ENCODE results near the gene BOK. TPM values are rescaled to one million over a fixed set of nuclear protein-coding genes. Genes with fewer than 3 reads are reported as not detected.
"Not testable (repeated sequence)": the region's sequence is repeated elsewhere in the genome, so short reads cannot be mapped to it uniquely, and the experiment has no call there.

The BOK gene
- total and polyA plus RNA-seq, 7 experiments from 2014 or later = 0.11 to 1.3 TPM; not detected in 5

DNA sequence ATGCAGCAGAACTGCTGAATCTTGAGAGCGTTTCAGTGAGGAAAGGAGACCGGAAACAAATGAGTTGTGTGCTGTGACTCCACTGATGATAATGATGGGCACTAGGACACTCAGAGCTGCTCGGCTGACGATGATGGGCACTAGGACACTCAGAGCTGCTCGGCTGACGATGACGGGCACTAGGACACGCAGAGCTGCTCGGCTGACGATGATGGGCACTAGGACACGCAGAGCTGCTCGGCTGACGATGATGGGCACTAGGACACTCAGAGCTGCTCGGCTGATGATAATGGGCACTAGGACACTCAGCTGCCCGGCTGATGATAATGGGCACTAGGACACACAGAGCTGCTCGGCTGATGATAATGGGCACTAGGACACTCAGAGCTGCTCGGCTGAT is 31.3 kb downstream of the BOK start:
- Mint-ChIP-seq H3K36me3 (peaks cover 8 to 39% (median 16%) of the 10 kb centered on the region in 5 donors), H3K9me3 (peaks cover 4 to 37% (median 19%) of the 10 kb centered on the region in 11 donors)
- intact Hi-C loops (cut with micrococcal nuclease); H3K4me1 Mint-ChIP-seq; ATAC-seq; H3K27me3 Mint-ChIP-seq; H3K4me3 Mint-ChIP-seq; H3K4me1 ChIP-seq (ENCODE audit: control insufficient read depth in 2 of 2, insufficient read depth in 2 of 2, low read length in 2 of 2); H3K27me3 ChIP-seq (ENCODE audit: control insufficient read depth in 2 of 2, insufficient read depth in 2 of 2, low read length in 2 of 2); POLR2A ChIA-PET; DNase-seq; H3K4me3 ChIP-seq (ENCODE audit: low read length); H3K27ac Mint-ChIP-seq; H3K27ac ChIP-seq (ENCODE audit: low read depth, low read length): not testable (repeated sequence)
- CTCF ChIA-PET = interaction anchor here (0.6 kb wide), 1 partner anchor 10 kb away, joined by 8 read pairs; no protein-coding TSS in a partner anchor
- Histone ChIP-seq H3K36me3 (ENCODE audit: control insufficient read depth in 2 of 3, insufficient read depth in 3 of 3, low read length in 3 of 3) (peaks cover 0 to 65% (median 7%) of the 10 kb centered on the region in 3 experiments), H3K9me3 (ENCODE audit: control insufficient read depth in 2 of 3, low read length in 3 of 3) (peaks cover 0 to 12% (median 7%) of the 10 kb centered on the region in 3 experiments)

- peaks cover 4 to 31% (median 15%) of the 10 kb centered on the region in 11 donors for H3K9me3 Mint-ChIP-seq
- peaks cover 4 to 32% (median 9%) of the 10 kb centered on the region in 5 donors for H3K36me3 Mint-ChIP-seq
- peaks cover 0 to 63% (median 7%) of the 10 kb centered on the region in 3 experiments for H3K36me3 ChIP-seq (ENCODE audit: control insufficient read depth in 2 of 3, insufficient read depth in 3 of 3, low read length in 3 of 3)
These were observed 32.2 kb downstream of the BOK start for GRCh38 chr2:241590496-241591455.

DNA sequence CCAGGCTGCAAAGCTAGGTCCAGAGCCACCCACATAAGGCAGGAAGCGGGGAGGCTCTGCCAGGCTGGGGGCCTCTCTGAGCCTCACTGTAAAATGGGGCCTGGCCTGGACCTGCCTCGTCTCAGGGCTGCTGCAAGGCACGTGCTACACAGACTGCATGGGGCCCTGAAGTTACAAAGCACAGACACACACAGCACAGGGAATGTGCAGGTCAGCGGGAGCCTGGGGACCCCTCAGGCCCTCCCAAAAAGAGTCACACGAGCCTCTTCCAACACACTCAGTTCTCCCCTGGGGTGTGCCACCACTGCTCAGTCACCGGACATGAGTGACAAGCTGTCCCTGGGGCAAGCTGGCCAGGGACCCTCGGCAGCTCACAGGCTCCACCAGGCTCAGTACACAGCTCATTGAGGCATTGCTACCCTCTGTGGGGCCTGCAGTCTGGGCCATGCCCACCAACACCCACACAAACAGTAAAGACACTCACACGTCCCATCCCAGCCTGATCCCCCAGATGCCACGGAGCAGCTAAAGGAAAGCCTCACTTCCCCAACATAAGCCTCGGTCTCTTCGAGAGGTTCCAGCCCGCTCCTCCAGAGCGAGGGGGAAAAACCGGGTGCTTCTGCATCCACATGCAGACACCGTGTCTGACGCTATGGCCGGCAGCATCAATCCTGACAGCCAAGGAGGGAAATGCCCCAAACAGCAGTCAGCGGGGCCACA is 33.7 kb downstream of the BOK start:
- intact Hi-C loops (cut with micrococcal nuclease) = no loop called here
- Histone ChIP-seq H3K27me3 (ENCODE audit: control insufficient read depth in 2 of 2, insufficient read depth in 2 of 2, low read length in 2 of 2) (no peaks in the 10 kb centered on the region), H3K4me1 (ENCODE audit: control insufficient read depth in 2 of 2, insufficient read depth in 2 of 2, low read length in 2 of 2) (no peaks in the 10 kb centered on the region), H3K4me3 (ENCODE audit: low read length) (no peak overlapping the region), H3K27ac (ENCODE audit: low read depth, low read length) (no peak overlapping the region), H3K9me3 (ENCODE audit: control insufficient read depth in 2 of 3, low read length in 3 of 3) (peaks cover 0 to under 1% (median 0%) of the 10 kb centered on the region in 3 experiments), H3K36me3 (ENCODE audit: control insufficient read depth in 2 of 3, insufficient read depth in 3 of 3, low read length in 3 of 3) (peaks cover 0 to 58% (median 7%) of the 10 kb centered on the region in 3 experiments)
- no peak for ATAC-seq
- CTCF ChIA-PET = interaction anchor here (0.7 kb wide), 1 partner anchor 27 kb away, joined by 3 read pairs; no protein-coding TSS in a partner anchor
- H3K9me3 Mint-ChIP-seq = peaks cover 0 to 19% (median 7%) of the 10 kb centered on the region in 11 donors
- H3K27me3 Mint-ChIP-seq = no peaks in the 10 kb centered on the region
- POLR2A ChIA-PET = interaction anchor here (0.6 kb wide), 1 partner anchor 1004 kb away, joined by 3 read pairs; no protein-coding TSS in a partner anchor
- H3K27ac Mint-ChIP-seq = no peak overlapping the region
- H3K36me3 Mint-ChIP-seq = peaks cover 4 to 23% (median 11%) of the 10 kb centered on the region in 5 donors
- H3K4me3 Mint-ChIP-seq = no peak overlapping the region
- no peak for DNase-seq
- peaks cover 0 to 4% (median 0%) of the 10 kb centered on the region in 7 donors for H3K4me1 Mint-ChIP-seq

More at GRCh38 chr2:241590496-241591455, 32.2 kb downstream of the BOK start:
- H3K27ac ChIP-seq (ENCODE audit: low read depth, low read length); H3K4me3 Mint-ChIP-seq; POLR2A ChIA-PET; H3K4me3 ChIP-seq (ENCODE audit: low read length); H3K4me1 Mint-ChIP-seq; H3K27me3 ChIP-seq (ENCODE audit: control insufficient read depth in 2 of 2, insufficient read depth in 2 of 2, low read length in 2 of 2); H3K27ac Mint-ChIP-seq; CTCF ChIA-PET; DNase-seq; H3K27me3 Mint-ChIP-seq; H3K4me1 ChIP-seq (ENCODE audit: control insufficient read depth in 2 of 2, insufficient read depth in 2 of 2, low read length in 2 of 2); ATAC-seq; intact Hi-C loops (cut with micrococcal nuclease): not testable (repeated sequence)
- H3K9me3 ChIP-seq (ENCODE audit: control insufficient read depth in 2 of 3, low read length in 3 of 3) = peaks cover 0 to 12% (median 7%) of the 10 kb centered on the region in 3 experiments

DNA sequence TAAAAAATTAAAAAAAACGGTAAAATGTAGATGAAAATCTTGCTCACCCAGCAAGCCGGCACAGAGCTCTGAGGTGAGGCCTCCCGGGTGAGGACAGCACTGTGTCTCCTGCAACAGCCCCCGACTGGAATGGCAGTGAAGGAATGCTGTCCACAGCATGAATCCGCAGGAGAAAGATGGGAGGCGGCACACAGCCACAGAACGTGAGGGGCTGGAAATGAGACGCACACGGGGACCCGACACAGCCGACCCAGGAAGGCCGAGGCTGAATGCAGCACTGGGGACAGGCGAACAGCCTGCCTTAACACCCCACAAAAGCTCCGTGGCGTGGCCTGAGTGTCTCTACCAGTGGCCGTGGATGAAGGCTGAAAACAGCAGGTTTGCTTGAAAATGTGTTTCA is 34.7 kb downstream of the BOK start:
- H3K4me1 Mint-ChIP-seq = peaks cover 0 to 4% (median 0%) of the 10 kb centered on the region in 7 donors
- Histone ChIP-seq H3K36me3 (ENCODE audit: control insufficient read depth in 2 of 3, insufficient read depth in 3 of 3, low read length in 3 of 3) (peaks cover 0 to 61% (median 12%) of the 10 kb centered on the region in 3 experiments), H3K27ac (ENCODE audit: low read depth, low read length) (no peak overlapping the region), H3K4me3 (ENCODE audit: low read length) (no peak overlapping the region), H3K9me3 (ENCODE audit: control insufficient read depth in 2 of 3, low read length in 3 of 3) (no peaks in the 10 kb centered on the region), H3K27me3 (ENCODE audit: control insufficient read depth in 2 of 2, insufficient read depth in 2 of 2, low read length in 2 of 2) (no peaks in the 10 kb centered on the region), H3K4me1 (ENCODE audit: control insufficient read depth in 2 of 2, insufficient read depth in 2 of 2, low read length in 2 of 2) (no peaks in the 10 kb centered on the region)
- no peak overlapping the region for H3K4me3 Mint-ChIP-seq
- ATAC-seq (no peak), DNase-seq (no peak)
- ChIA-PET CTCF (no interaction called here), POLR2A (no interaction called here)
- peaks cover 3 to 22% (median 8%) of the 10 kb centered on the region in 5 donors for H3K36me3 Mint-ChIP-seq
- no peak overlapping the region for H3K27ac Mint-ChIP-seq
- H3K9me3 Mint-ChIP-seq = peaks cover 0 to 9% (median 3%) of the 10 kb centered on the region in 11 donors
- intact Hi-C loops (cut with micrococcal nuclease) = no loop called here
- no peaks in the 10 kb centered on the region for H3K27me3 Mint-ChIP-seq

DNA sequence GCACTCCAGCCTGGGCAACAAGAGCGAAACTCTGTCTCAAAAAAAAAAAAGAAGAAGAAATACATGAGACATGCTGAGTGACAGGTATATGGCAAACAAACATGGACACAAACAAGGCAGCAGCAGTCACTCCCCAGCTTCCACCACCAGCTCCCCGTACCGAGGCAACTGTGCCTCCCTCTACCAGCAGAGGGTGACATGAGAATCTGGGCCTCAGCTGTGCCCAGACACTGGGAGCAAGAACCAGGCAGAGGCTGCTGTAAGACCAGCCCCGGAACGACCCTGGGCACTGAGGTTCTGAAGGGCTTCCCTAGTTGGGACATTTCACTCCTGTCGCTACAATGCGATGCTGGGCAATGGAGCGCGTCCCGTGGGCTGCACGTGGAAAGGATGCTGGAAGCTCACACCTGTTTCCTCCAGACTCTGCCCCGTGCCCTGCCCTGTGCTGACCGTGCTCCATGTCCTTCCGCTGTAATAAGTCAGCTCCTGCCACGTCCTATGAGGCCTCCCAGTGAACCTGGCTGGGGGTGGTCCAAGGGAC is 37.1 kb downstream of the BOK start:
- H3K36me3 ChIP-seq (ENCODE audit: control insufficient read depth in 2 of 3, insufficient read depth in 3 of 3, low read length in 3 of 3) = peaks cover 0 to 46% (median 11%) of the 10 kb centered on the region in 3 experiments
- H3K36me3 Mint-ChIP-seq = peaks cover 8 to 35% (median 9%) of the 10 kb centered on the region in 5 donors
- ATAC-seq = peak; percentile 55

DNA sequence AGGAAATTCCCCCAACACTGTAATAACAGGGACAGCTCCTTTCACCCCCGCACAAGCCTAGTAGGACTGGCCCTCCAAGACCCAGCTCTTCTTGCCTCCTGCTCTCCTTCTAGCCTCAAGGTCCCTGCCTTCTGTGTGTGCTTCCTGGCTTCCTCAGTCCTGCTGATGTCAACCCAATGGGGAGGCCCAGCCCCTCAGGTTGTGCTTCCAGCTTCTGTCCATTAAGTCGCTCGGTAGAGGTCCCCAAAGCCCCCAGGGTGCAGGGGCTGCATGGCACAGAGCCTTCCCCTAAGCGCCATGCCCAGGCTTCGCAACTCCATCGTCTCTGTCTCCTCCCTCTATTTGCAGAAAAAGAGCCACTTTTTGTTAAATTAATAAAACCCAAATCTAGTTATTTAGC is 39.0 kb downstream of the BOK start:
- Histone ChIP-seq H3K36me3 (ENCODE audit: control insufficient read depth in 2 of 3, insufficient read depth in 3 of 3, low read length in 3 of 3) (peaks cover 0 to 49% (median 11%) of the 10 kb centered on the region in 3 experiments), H3K9me3 (ENCODE audit: control insufficient read depth in 2 of 3, low read length in 3 of 3) (no peaks in the 10 kb centered on the region), H3K4me3 (ENCODE audit: low read length) (no peak overlapping the region), H3K4me1 (ENCODE audit: control insufficient read depth in 2 of 2, insufficient read depth in 2 of 2, low read length in 2 of 2) (no peaks in the 10 kb centered on the region), H3K27me3 (ENCODE audit: control insufficient read depth in 2 of 2, insufficient read depth in 2 of 2, low read length in 2 of 2) (no peaks in the 10 kb centered on the region), H3K27ac (ENCODE audit: low read depth, low read length) (no peak overlapping the region)
- ChIA-PET POLR2A (interaction anchor here (0.5 kb wide), 1 partner anchor 281 kb away, joined by 3 read pairs; no protein-coding TSS in a partner anchor), CTCF (no interaction called here)
- DNase-seq = no peak
- ATAC-seq = no peak
- intact Hi-C loops (cut with micrococcal nuclease) = no loop called here
- Mint-ChIP-seq H3K4me1 (peaks cover 0 to 8% (median under 1%) of the 10 kb centered on the region in 7 donors), H3K27ac (peak overlapping the region in 2 of 9 donors; percentile 34 to 66), H3K36me3 (peaks cover 9 to 45% (median 14%) of the 10 kb centered on the region in 5 donors), H3K4me3 (no peak overlapping the region), H3K9me3 (peaks cover 0 to under 1% (median 0%) of the 10 kb centered on the region in 11 donors), H3K27me3 (no peaks in the 10 kb centered on the region)

More for the DNA sequence above, 37.1 kb downstream of the BOK start:
- H3K9me3 ChIP-seq (ENCODE audit: control insufficient read depth in 2 of 3, low read length in 3 of 3) = no peaks in the 10 kb centered on the region
- Mint-ChIP-seq H3K27me3 (no peaks in the 10 kb centered on the region), H3K4me1 (peaks cover 0 to 8% (median 2%) of the 10 kb centered on the region in 7 donors), H3K9me3 (peaks cover 0 to 2% (median 0%) of the 10 kb centered on the region in 11 donors), H3K4me3 (no peak overlapping the region), H3K27ac (no peak overlapping the region)
- DNase-seq = peak in 1 of 9 donors; percentile 7
- no peak overlapping the region for H3K27ac ChIP-seq (ENCODE audit: low read depth, low read length)
- ChIA-PET POLR2A (no interaction called here), CTCF (no interaction called here)
- H3K27me3 ChIP-seq (ENCODE audit: control insufficient read depth in 2 of 2, insufficient read depth in 2 of 2, low read length in 2 of 2) = no peaks in the 10 kb centered on the region
- H3K4me1 ChIP-seq (ENCODE audit: control insufficient read depth in 2 of 2, insufficient read depth in 2 of 2, low read length in 2 of 2) = no peaks in the 10 kb centered on the region
- no peak overlapping the region for H3K4me3 ChIP-seq (ENCODE audit: low read length)
- intact Hi-C loops (cut with micrococcal nuclease) = no loop called here

Measured in naive thymus-derived CD4-positive, alpha-beta T cell (primary cell).